ENCODE measurements around the gene ICAM1. TPM values are rescaled to one million over a fixed set of nuclear protein-coding genes. Genes with fewer than 3 reads are reported as not detected.

The ICAM1 gene
- total and polyA plus RNA-seq, 2 of the 8 experiments (the other 6 are each of a cell fraction or from before 2014, with no cell fraction given) = 4.0 to 9.4 TPM

- Histone ChIP-seq H3K27me3 (replicated peaks in 1 of 4; ENCODE audit: control insufficient read depth in 3 of 4, extremely low read depth in 1 of 4, insufficient read depth in 3 of 4, low read length in 3 of 4) (0 out of 7 replicates have a peak, but pooled peaks cover 0 to 3% (median 0%) of the 10 kb centered on the region in 4 experiments), H2BK120ac (replicated peaks; ENCODE audit: low read depth, low read length) (no peak overlapping the region), H3K27ac (ENCODE audit: low read depth, low read length) (no peak overlapping the region), H3K4me1 (replicated peaks in 1 of 4; ENCODE audit: control insufficient read depth in 3 of 4, insufficient read depth in 4 of 4, low read length in 3 of 4) (peaks cover 3 to 7% (median 3%) of the 10 kb centered on the region in 4 experiments; a peak in 4 of 7 replicates), H3K23me2 (ENCODE audit: low read depth, low read length) (peaks cover 10% of the 10 kb centered on the region; the same call in 1 of the 2 replicates), H3K56ac (replicated peaks; ENCODE audit: insufficient read length, low read depth, low read length) (peak overlapping the region; percentile 77), H2BK12ac (ENCODE audit: low read depth, low read length) (no peak overlapping the region), H3K18ac (ENCODE audit: extremely low read depth, low read length) (peak overlapping the region; percentile 32), H4K8ac (ENCODE audit: extremely low read depth, insufficient read depth, low read length) (peak overlapping the region; percentile 97), H4K5ac (ENCODE audit: insufficient read length, low read depth, low read length) (peak overlapping the region; percentile 65), H3K79me2 (ENCODE audit: control insufficient read depth in 1 of 2, insufficient read depth in 2 of 2, low read length in 2 of 2) (peaks cover 0 to 16% of the 10 kb centered on the region in 2 experiments; a peak in 2 of 4 replicates), H2BK5ac (ENCODE audit: low read depth, low read length) (no peak overlapping the region), H3K79me1 (ENCODE audit: low read depth, low read length) (peaks cover 9% of the 10 kb centered on the region), H4K91ac (replicated peaks; ENCODE audit: insufficient read length, low read length) (peak overlapping the region; percentile 65), H3K36me3 (ENCODE audit: control insufficient read depth in 2 of 4, insufficient read depth in 4 of 4, low read length in 3 of 4) (no peaks in the 10 kb centered on the region; a peak in 1 of 8 replicates), H3K4me3 (ENCODE audit: extremely low read depth in 1 of 4, insufficient read depth in 2 of 4, low read depth in 3 of 4, low read length in 4 of 4) (peak overlapping the region; percentile 61 to 88 (median 78)), H2AK5ac (ENCODE audit: low read depth, low read length) (no peak overlapping the region), H3K23ac (ENCODE audit: insufficient read length) (no peak overlapping the region), H2BK15ac (ENCODE audit: low read length) (no peak overlapping the region), H3K4ac (replicated peaks; ENCODE audit: insufficient read length, low read depth, low read length) (no peak overlapping the region), H3K9ac (replicated peaks in 1 of 4; ENCODE audit: extremely low read depth in 1 of 4, low read depth in 3 of 4, low read length in 3 of 4) (peak overlapping the region; percentile 16 to 94 (median 82); a peak in 6 of 7 replicates), H3K14ac (ENCODE audit: insufficient read length) (no peak overlapping the region), H4K20me1 (replicated peaks in 1 of 2; ENCODE audit: control insufficient read depth in 1 of 2, insufficient read depth in 2 of 2, low read length in 2 of 2) (peaks cover 6 to 10% of the 10 kb centered on the region in 2 experiments), H2AFZ (ENCODE audit: low read length) (no peak overlapping the region), H3K9me3 (ENCODE audit: insufficient read depth in 2 of 2, low read depth in 1 of 2, low read length in 1 of 2) (no peaks in the 10 kb centered on the region), H2BK20ac (ENCODE audit: low read length) (no peak overlapping the region), H3K4me2 (ENCODE audit: insufficient read depth in 1 of 2, low read depth in 2 of 2, low read length in 2 of 2) (peak overlapping the region; percentile 81 to 82)
- no peak for FAIRE-seq
- ChIA-PET POLR2A (ENCODE audit: partially characterized antibody) (interaction anchor here (0.8 to 2.1 kb wide), 5 partner anchors 8 to 29 kb away, joined by 3 to 8 read pairs (median 3); partner anchors contain the start of gene MRPL4), CTCF (ENCODE audit: partially characterized antibody) (interaction anchor here (3.3 to 6.4 kb wide), 4 partner anchors 13 to 29 kb away, joined by 11 to 59 read pairs (median 54); no protein-coding TSS in a partner anchor)
- no peak for DNase-seq (ENCODE audit: low read depth in 1 of 2, low spot score in 2 of 2)
- 3% methylated on average over 51 of the region's 70 CpGs; no CpG with 5 or more reads in 1 of the 2 experiments for WGBS, 2 experiments (ENCODE audit: extremely low coverage in 1 of 2, insufficient coverage in 1 of 2, insufficient read length in 1 of 2, insufficient replicate concordance in 2 of 2, low coverage in 1 of 2, low lambda C conversion rate in 2 of 2, missing lambda C conversion rate in 1 of 2)
- no peak for TF ChIP-seq CTBP2 (IDR thresholded peaks at IDR 0.05; ENCODE audit: borderline replicate concordance, insufficient read depth, insufficient read length, low read length)
- TF ChIP-seq BACH1 (IDR thresholded peaks at IDR 0.05; ENCODE audit: low read length) = peak; percentile 73
- TF ChIP-seq GTF2F1 (IDR thresholded peaks at IDR 0.05; ENCODE audit: borderline replicate concordance, low read depth, low read length) = no peak
- TF ChIP-seq SUZ12 (IDR thresholded peaks at IDR 0.05; ENCODE audit: low read length) = 0 out of 2 replicates have a peak, but pooled peaks have one; percentile 31
- peak; percentile 16 for TF ChIP-seq TAF7 (optimal IDR thresholded peaks at IDR 0.05; ENCODE audit: borderline replicate concordance, low read depth, low read length)
- no peak for TF ChIP-seq NANOG (IDR thresholded peaks at IDR 0.05; ENCODE audit: insufficient read depth, low read depth, low read length, poor library complexity, severe bottlenecking)
- TF ChIP-seq SIN3A (conservative IDR thresholded peaks at IDR 0.05 in 1 of 2, IDR thresholded peaks at IDR 0.05 in 1 of 2; ENCODE audit: low read depth in 1 of 2, low read length in 2 of 2) = 0 out of 4 replicates have a peak, but pooled peaks of 1 of the 2 experiments have one; percentile 16
- TF ChIP-seq POLR2AphosphoS5 (IDR thresholded peaks at IDR 0.05; ENCODE audit: low read depth, low read length) = no peak
- TF ChIP-seq RBBP5 (IDR thresholded peaks at IDR 0.05; ENCODE audit: borderline replicate concordance, low read depth, low read length) = no peak; the same call in 1 of the 2 replicates
- no peak for TF ChIP-seq ASH2L (IDR thresholded peaks at IDR 0.05; ENCODE audit: low read length)
- no peak for TF ChIP-seq RXRA (IDR thresholded peaks at IDR 0.05; ENCODE audit: insufficient read depth, low read depth, low read length)
Observed at GRCh38 chr19:10230173-10230860, 40.6 kb upstream of the ICAM1 start.

Measured in H1 (cell line).